GM06990 (cell line): ENCODE data around the gene C1orf198.

ENCODE experiments used
- DNase-seq: peaks from one replicate; pipeline ENCODE4 v3.0.0-alpha.2; 2011; ENCODE audit not compliant: insufficient read length; ENCODE audit errors: extremely low read depth
- H3K27me3 ChIP-seq: replicated peaks from 2 replicates; pipeline ENCODE4 v1.6.0; 2011; ENCODE audit warnings: low read length; ENCODE audit not compliant: control insufficient read depth, insufficient read depth
- H3K36me3 ChIP-seq: 2 replicates; pipeline ENCODE4 v1.5.1; 2011; ENCODE audit warnings: low read length; ENCODE audit not compliant: control insufficient read depth, insufficient read depth
- H3K4me3 ChIP-seq: replicated peaks from 2 replicates; pipeline ENCODE4 v1.5.1; 2011; ENCODE audit warnings: low read depth, mild to moderate bottlenecking, control low read depth, low read length
- TF ChIP-seq, protein P1 (sequence below): IDR thresholded peaks from 2 replicates; pipeline ENCODE4 v1.5.1; 2011; ENCODE audit warnings: low read length, control low read depth, mild to moderate bottlenecking, inconsistent platforms; ENCODE audit not compliant: insufficient read depth, poor library complexity, severe bottlenecking

C1orf198 gene

GRCh38 chr1:230868736-230869385, 540 bp upstream of the C1orf198 start:
- peak; percentile 33 for DNase-seq
- H3K27me3 ChIP-seq, result no peaks in the 10 kb centered on the region
- TF ChIP-seq, protein P1, sequence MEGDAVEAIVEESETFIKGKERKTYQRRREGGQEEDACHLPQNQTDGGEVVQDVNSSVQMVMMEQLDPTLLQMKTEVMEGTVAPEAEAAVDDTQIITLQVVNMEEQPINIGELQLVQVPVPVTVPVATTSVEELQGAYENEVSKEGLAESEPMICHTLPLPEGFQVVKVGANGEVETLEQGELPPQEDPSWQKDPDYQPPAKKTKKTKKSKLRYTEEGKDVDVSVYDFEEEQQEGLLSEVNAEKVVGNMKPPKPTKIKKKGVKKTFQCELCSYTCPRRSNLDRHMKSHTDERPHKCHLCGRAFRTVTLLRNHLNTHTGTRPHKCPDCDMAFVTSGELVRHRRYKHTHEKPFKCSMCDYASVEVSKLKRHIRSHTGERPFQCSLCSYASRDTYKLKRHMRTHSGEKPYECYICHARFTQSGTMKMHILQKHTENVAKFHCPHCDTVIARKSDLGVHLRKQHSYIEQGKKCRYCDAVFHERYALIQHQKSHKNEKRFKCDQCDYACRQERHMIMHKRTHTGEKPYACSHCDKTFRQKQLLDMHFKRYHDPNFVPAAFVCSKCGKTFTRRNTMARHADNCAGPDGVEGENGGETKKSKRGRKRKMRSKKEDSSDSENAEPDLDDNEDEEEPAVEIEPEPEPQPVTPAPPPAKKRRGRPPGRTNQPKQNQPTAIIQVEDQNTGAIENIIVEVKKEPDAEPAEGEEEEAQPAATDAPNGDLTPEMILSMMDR, result no peak
- no peaks in the 10 kb centered on the region for H3K36me3 ChIP-seq
- H3K4me3 ChIP-seq, result peak overlapping the region; percentile 63

- no peak for DNase-seq
- TF ChIP-seq, protein P1, result no peak
- peak overlapping the region; percentile 81 for H3K4me3 ChIP-seq
- no peaks in the 10 kb centered on the region for H3K27me3 ChIP-seq
- no peaks in the 10 kb centered on the region for H3K36me3 ChIP-seq
These were observed 1.0 kb downstream of the C1orf198 start for GRCh38 chr1:230867101-230867902.

- TF ChIP-seq, protein P1, result no peak
- no peak overlapping the region for H3K4me3 ChIP-seq
- H3K27me3 ChIP-seq, result no peaks in the 10 kb centered on the region
- DNase-seq, result no peak
- no peaks in the 10 kb centered on the region for H3K36me3 ChIP-seq
These were observed 1.9 kb downstream of the C1orf198 start for GRCh38 chr1:230866171-230867070.

GRCh38 chr1:230865062-230865817, 3.1 kb downstream of the C1orf198 start:
- H3K4me3 ChIP-seq, result no peak overlapping the region
- H3K27me3 ChIP-seq, result no peaks in the 10 kb centered on the region
- H3K36me3 ChIP-seq, result no peaks in the 10 kb centered on the region
- no peak for DNase-seq
- TF ChIP-seq, protein P1, result no peak

DNA sequence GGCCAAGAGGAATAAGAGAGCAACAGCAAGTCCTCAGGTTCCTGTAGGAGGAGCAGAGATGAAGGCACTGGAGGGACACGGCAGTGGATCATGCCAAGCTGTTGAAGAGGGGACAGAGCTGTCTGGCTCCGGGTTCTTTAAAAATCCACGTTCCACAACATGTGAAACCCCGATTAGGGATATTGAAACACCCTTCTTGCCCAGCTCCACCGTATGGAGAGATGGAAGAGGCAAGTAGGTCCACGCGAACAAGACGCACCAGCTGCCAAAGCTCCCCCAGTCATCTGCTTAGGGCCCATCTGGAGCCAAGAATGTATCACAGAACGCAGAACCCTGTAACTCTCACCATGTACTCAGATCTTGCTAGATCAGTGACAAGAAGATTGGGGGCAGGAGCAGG, 3.9 kb downstream of the C1orf198 start:
- H3K36me3 ChIP-seq, result no peaks in the 10 kb centered on the region
- DNase-seq, result no peak
- H3K27me3 ChIP-seq, result no peaks in the 10 kb centered on the region
- no peak overlapping the region for H3K4me3 ChIP-seq
- TF ChIP-seq, protein P1, result no peak
